GM12872 (cell line): Measurements from ENCODE around the gene SMAD7.

Experiments
- CTCF ChIP-seq: IDR thresholded peaks from 3 replicates; pipeline ENCODE4 v1.5.1; 2011; ENCODE audit warnings: low read depth, mild to moderate bottlenecking, low read length, moderate library complexity; ENCODE audit not compliant: insufficient read depth

Gene SMAD7

GRCh38 chr18:48934415-48934722 lies 16.4 kb downstream of the SMAD7 start:
- TF ChIP-seq CTCF, result no peak

- TF ChIP-seq CTCF, result no peak
Observed at GRCh38 chr18:48933578-48934414, 17.0 kb downstream of the SMAD7 start.

GRCh38 chr18:48932822-48933510 lies 17.8 kb downstream of the SMAD7 start:
- no peak for TF ChIP-seq CTCF

GRCh38 chr18:48932462-48932818 lies 18.3 kb downstream of the SMAD7 start:
- TF ChIP-seq CTCF, result no peak

GRCh38 chr18:48931680-48932461 lies 18.9 kb downstream of the SMAD7 start:
- peak; percentile 38; the same call in 2 of the 3 replicates for TF ChIP-seq CTCF

GRCh38 chr18:48930926-48931325 lies 19.8 kb downstream of the SMAD7 start:
- no peak for TF ChIP-seq CTCF
